Natural killer cell (primary cell): ENCODE results near the gene CEMP1. TPM values are rescaled to one million over a fixed set of nuclear protein-coding genes. Genes with fewer than 3 reads are reported as not detected.

Experiments used
- ATAC-seq, 3 donors: fragments of 150-1000 bp in 2 of 3; fragments of 200-7000 bp in 1 of 3; cut with Tn5 transposase; 1 replicate in 1 of 3; 2 replicates in 2 of 3; pipeline ENCODE4 v1.10.0; 2021; ENCODE audit warnings: mild to moderate bottlenecking in 2 of 3, moderate library complexity in 2 of 3
- DNase-seq, 2 donors: peaks; one replicate each; pipeline versions ENCODE4 v3.0.0 to v3.0.0-alpha.2; 2013 to 2021; ENCODE audit warnings: mixed read lengths in 1 of 2
- H3K27ac ChIP-seq: one replicate; pipeline ENCODE4 v1.5.1; 2013; ENCODE audit warnings: mild to moderate bottlenecking, low read length
- H3K27me3 ChIP-seq: one replicate; pipeline ENCODE4 v1.6.1; 2013; ENCODE audit warnings: low read length; ENCODE audit not compliant: control insufficient read depth, insufficient read depth
- H3K36me3 ChIP-seq: one replicate; pipeline ENCODE4 v1.6.1; 2013; ENCODE audit warnings: low read length; ENCODE audit not compliant: control insufficient read depth, insufficient read depth
- H3K4me1 ChIP-seq: one replicate; pipeline ENCODE4 v1.6.1; 2013; ENCODE audit warnings: low read length; ENCODE audit not compliant: control insufficient read depth, insufficient read depth
- H3K4me3 ChIP-seq: one replicate; pipeline ENCODE4 v1.5.1; 2013; ENCODE audit warnings: low read length
- H3K9me3 ChIP-seq: one replicate; pipeline ENCODE4 v1.6.1; 2013; ENCODE audit warnings: low read length; ENCODE audit not compliant: control insufficient read depth, insufficient read depth
- H3K27ac Mint-ChIP-seq, 2 donors: one replicate each; pipeline ENCODE4 v1.8.0; 2022; ENCODE audit warnings: mild to moderate bottlenecking in 2 of 2, mixed read lengths in 2 of 2, moderate library complexity in 1 of 2
- H3K27me3 Mint-ChIP-seq, 2 donors: one replicate each; pipeline ENCODE4 v1.8.0; 2022; ENCODE audit warnings: low read depth in 2 of 2, mixed read lengths in 2 of 2
- H3K36me3 Mint-ChIP-seq: one replicate; pipeline ENCODE4 v1.8.0; 2022; ENCODE audit warnings: mixed read lengths
- H3K4me1 Mint-ChIP-seq, 2 donors: one replicate each; pipeline ENCODE4 v1.8.0; 2022; ENCODE audit warnings: mixed read lengths in 2 of 2
- H3K4me3 Mint-ChIP-seq: one replicate; pipeline ENCODE4 v1.8.0; 2022; ENCODE audit warnings: mild to moderate bottlenecking, moderate library complexity, mixed read lengths
- H3K9me3 Mint-ChIP-seq, 2 donors: one replicate each; pipeline ENCODE4 v1.8.0; 2022; ENCODE audit warnings: mixed read lengths in 2 of 2
- WGBS: methylation state at CpG from one replicate; pipeline ENCODE4 v1.1.7; 2013; ENCODE audit warnings: missing lambda C conversion rate; ENCODE audit not compliant: insufficient coverage; 5-methylcytosine and 5-hydroxymethylcytosine counted together
- intact Hi-C: fragments of 100-400 bp; cut with micrococcal nuclease; formaldehyde crosslinking; loops from one replicate; pipeline ENCODE4 v1.14.2; 2022
- total RNA-seq, 4 donors: library from RNA; stranded (reverse); fragments of 120-200 nt in 1 of 4; gene quantifications; one replicate each; pipeline versions ENCODE4 v1.2.3 to v1.2.4, GENCODE V29; 2013 to 2022
- TF ChIP-seq, protein P1 (sequence below): fragments of 200-600 bp; IDR thresholded peaks from one replicate; pipeline ENCODE4 v1.8.0; 2022; ENCODE audit warnings: antibody characterized with exemption

CEMP1 gene
- total RNA-seq, 3 donors from 2014 or later (not counting 1 experiment from before 2014, with no cell fraction given) = 0.28 to 0.56 (median 0.45) TPM

DNA sequence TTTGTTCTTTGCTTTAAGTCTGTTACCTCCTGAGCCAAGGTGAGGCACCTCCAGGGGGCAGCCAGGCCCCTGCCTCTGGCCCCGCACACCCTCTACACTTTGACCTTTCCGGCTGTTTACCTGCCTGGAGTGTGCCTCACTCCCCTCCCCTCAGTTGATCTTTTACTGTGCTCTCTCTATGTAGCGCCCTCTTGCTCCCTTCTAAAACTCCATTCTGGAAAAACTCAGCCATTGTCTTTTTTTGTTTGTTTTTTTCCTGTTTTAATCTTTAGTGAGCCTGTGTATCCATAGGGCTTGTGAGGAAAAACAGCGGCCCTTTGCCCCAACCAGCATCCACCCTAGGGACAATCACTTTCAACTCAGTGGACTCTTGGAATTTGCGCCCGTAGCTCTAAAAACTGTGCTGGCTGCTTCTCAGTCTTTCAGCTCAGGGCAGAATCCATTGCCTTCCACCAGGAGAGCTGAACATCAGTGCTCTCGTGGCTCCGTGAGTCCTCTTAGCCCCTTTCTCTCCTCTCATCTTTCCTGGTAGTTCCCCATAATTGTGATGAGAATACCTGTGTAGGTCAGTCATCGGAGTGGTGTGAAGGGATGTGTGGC, 6.8 kb downstream of the CEMP1 start:
- Mint-ChIP-seq H3K4me3 (peak overlapping the region; percentile 29), H3K36me3 (no peaks in the 10 kb centered on the region), H3K27me3 (no peaks in the 10 kb centered on the region), H3K4me1 (peaks cover 17 to 18% of the 10 kb centered on the region in 2 donors), H3K9me3 (no peaks in the 10 kb centered on the region), H3K27ac (peak overlapping the region; percentile 5 to 10)
- H3K9me3 ChIP-seq = no peaks in the 10 kb centered on the region
- DNase-seq = no peak
- TF ChIP-seq, protein P1, sequence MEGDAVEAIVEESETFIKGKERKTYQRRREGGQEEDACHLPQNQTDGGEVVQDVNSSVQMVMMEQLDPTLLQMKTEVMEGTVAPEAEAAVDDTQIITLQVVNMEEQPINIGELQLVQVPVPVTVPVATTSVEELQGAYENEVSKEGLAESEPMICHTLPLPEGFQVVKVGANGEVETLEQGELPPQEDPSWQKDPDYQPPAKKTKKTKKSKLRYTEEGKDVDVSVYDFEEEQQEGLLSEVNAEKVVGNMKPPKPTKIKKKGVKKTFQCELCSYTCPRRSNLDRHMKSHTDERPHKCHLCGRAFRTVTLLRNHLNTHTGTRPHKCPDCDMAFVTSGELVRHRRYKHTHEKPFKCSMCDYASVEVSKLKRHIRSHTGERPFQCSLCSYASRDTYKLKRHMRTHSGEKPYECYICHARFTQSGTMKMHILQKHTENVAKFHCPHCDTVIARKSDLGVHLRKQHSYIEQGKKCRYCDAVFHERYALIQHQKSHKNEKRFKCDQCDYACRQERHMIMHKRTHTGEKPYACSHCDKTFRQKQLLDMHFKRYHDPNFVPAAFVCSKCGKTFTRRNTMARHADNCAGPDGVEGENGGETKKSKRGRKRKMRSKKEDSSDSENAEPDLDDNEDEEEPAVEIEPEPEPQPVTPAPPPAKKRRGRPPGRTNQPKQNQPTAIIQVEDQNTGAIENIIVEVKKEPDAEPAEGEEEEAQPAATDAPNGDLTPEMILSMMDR = no peak
- peaks cover 17% of the 10 kb centered on the region for H3K4me1 ChIP-seq
- ATAC-seq = no peak
- H3K27ac ChIP-seq = no peak overlapping the region
- 96% methylated on average over 8 of the region's 9 CpGs for WGBS
- peaks cover 46% of the 10 kb centered on the region for H3K36me3 ChIP-seq
- no peaks in the 10 kb centered on the region for H3K27me3 ChIP-seq
- no peak overlapping the region for H3K4me3 ChIP-seq
- intact Hi-C loops = no loop called here

DNA sequence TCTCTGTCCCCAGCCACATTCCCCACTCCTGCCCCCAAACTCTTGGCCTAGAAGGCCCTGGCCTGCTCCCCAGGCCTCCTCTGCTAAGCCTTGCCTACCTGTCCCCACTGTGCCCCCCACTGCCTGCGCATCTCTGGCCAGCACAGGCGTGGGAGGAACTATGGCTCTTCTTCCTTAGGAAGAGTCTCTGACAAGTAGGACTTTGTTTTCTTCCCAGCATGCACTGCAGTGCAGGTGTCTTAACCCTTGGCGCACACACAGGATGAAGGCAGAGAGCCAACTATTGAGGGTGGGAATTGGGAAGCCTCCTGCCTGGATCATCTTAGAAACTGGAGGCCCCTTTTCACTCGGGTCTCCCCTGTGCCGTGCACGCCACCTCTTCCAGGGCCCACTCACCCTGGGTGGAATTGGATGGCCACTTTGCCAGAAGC, 7.4 kb downstream of the CEMP1 start:
- Histone ChIP-seq H3K4me3 (no peak overlapping the region), H3K4me1 (peaks cover 23% of the 10 kb centered on the region), H3K27ac (no peak overlapping the region), H3K36me3 (peaks cover 40% of the 10 kb centered on the region), H3K9me3 (no peaks in the 10 kb centered on the region), H3K27me3 (no peaks in the 10 kb centered on the region)
- WGBS = 96% methylated on average over 6 of the region's 6 CpGs
- H3K4me3 Mint-ChIP-seq = no peak overlapping the region
- H3K36me3 Mint-ChIP-seq = no peaks in the 10 kb centered on the region
- H3K4me1 Mint-ChIP-seq = peaks cover 19 to 24% of the 10 kb centered on the region in 2 donors
- H3K9me3 Mint-ChIP-seq = no peaks in the 10 kb centered on the region
- intact Hi-C loops = no loop called here
- no peaks in the 10 kb centered on the region for H3K27me3 Mint-ChIP-seq
- H3K27ac Mint-ChIP-seq = no peak overlapping the region
- ATAC-seq (no peak), DNase-seq (no peak)
- TF ChIP-seq, protein P1 = no peak

DNA sequence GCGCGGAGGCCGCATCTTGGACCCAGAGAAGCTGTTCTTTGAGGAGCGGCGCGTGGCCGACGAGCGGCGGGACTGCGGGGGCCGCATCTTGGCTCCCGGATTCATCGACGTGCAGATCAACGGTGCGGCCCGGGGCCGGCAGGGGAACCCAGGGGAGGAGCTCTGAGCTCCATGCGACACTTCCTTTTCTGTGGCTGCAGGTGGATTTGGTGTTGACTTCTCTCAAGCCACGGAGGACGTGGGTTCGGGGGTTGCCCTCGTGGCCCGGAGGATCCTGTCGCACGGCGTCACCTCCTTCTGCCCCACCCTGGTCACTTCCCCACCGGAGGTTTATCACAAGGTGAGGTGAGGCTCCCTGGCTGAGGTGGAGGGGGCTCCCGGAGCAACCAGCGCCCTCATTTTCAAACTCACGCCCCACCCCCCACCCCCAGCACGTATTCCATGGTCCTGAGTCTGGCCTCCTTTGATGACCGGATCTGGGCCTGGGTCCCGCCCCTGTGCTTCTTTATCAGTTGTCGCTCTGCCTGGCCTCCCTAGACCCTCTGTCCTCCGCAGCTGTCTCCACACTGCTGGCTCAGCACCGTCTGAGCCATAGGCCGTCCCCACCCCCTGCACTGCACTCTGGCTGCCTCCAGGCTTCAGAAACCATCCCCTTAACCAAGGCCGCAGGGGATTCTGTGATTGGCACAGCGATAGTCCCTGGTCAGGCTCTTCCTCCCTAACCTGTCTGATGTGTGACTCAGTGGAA, 10.2 kb downstream of the CEMP1 start:
- ATAC-seq (peak; percentile 67 to 81 (median 68)), DNase-seq (peak; percentile 60 to 90)
- Histone ChIP-seq H3K4me3 (peak overlapping the region; percentile 36), H3K36me3 (peaks cover 25% of the 10 kb centered on the region), H3K27ac (peak overlapping the region; percentile 76), H3K4me1 (peaks cover 51% of the 10 kb centered on the region), H3K27me3 (no peaks in the 10 kb centered on the region), H3K9me3 (no peaks in the 10 kb centered on the region)
- H3K27me3 Mint-ChIP-seq = no peaks in the 10 kb centered on the region
- no peaks in the 10 kb centered on the region for H3K9me3 Mint-ChIP-seq
- intact Hi-C loops = no loop called here
- H3K36me3 Mint-ChIP-seq = no peaks in the 10 kb centered on the region
- 24% methylated on average over 41 of the region's 41 CpGs for WGBS
- peak overlapping the region; percentile 89 to 91 for H3K27ac Mint-ChIP-seq
- H3K4me1 Mint-ChIP-seq = peaks cover 37 to 51% of the 10 kb centered on the region in 2 donors
- TF ChIP-seq, protein P1 = no peak
- H3K4me3 Mint-ChIP-seq = peak overlapping the region; percentile 88
